SK-N-SH treated with all-trans-retinoic acid at 6 μM for 48 hours (cell line): ENCODE results near the gene EOMES.

Experiments
- GLIS3 ChIP-seq: fragments of 250-450 bp; sonication (Bioruptor Pico); IDR thresholded peaks from 2 replicates; pipeline ENCODE4 v1.5.0; 2020; ENCODE audit warnings: mild to moderate bottlenecking, moderate library complexity
- ISL1 ChIP-seq: fragments of 250-450 bp; sonication (Bioruptor Pico); IDR thresholded peaks from 2 replicates; pipeline ENCODE4 v2.1.2; 2022; ENCODE audit warnings: mild to moderate bottlenecking, moderate library complexity
- PPARA ChIP-seq: fragments of 250-450 bp; sonication (Bioruptor Pico); IDR thresholded peaks from 2 replicates; pipeline ENCODE4 v1.5.0; 2020; ENCODE audit warnings: mild to moderate bottlenecking, borderline replicate concordance
- RARB ChIP-seq: fragments of 250-450 bp; sonication (Bioruptor Pico); IDR thresholded peaks from 2 replicates; pipeline ENCODE4 v1.8.0; 2021; ENCODE audit warnings: mild to moderate bottlenecking, moderate library complexity
- TCF4 ChIP-seq: fragments of 250-450 bp; sonication (Bioruptor Pico); IDR thresholded peaks from 2 replicates; pipeline ENCODE4 v1.8.0; 2021; ENCODE audit warnings: mild to moderate bottlenecking, moderate library complexity, borderline replicate concordance
- TOX ChIP-seq: fragments of 250-450 bp; sonication (Bioruptor Pico); IDR thresholded peaks from 2 replicates; pipeline ENCODE4 v1.8.0; 2021; ENCODE audit warnings: mild to moderate bottlenecking, moderate library complexity, borderline replicate concordance
- ZC3H10 ChIP-seq: fragments of 250-450 bp; sonication (Bioruptor Pico); IDR thresholded peaks from 2 replicates; pipeline ENCODE4 v1.5.1; 2021; ENCODE audit warnings: mild to moderate bottlenecking, moderate library complexity
- ZFP3 ChIP-seq: fragments of 250-450 bp; sonication (Bioruptor Pico); IDR thresholded peaks from 2 replicates; pipeline ENCODE4 v1.5.0; 2020; ENCODE audit warnings: mild to moderate bottlenecking, moderate library complexity
- ZFP30 ChIP-seq: fragments of 450-650 bp; formaldehyde crosslinking; IDR thresholded peaks from 2 replicates; pipeline ENCODE4 v1.5.0; 2022; ENCODE audit warnings: mild to moderate bottlenecking, moderate library complexity
- ZNF70 ChIP-seq: fragments of 450-650 bp; formaldehyde crosslinking; IDR thresholded peaks from 2 replicates; pipeline ENCODE4 v1.5.0; 2020; ENCODE audit warnings: mild to moderate bottlenecking, moderate library complexity
- TF ChIP-seq, protein P1 (sequence below): fragments of 250-450 bp; sonication (Bioruptor Pico); IDR thresholded peaks from 2 replicates; pipeline ENCODE4 v1.8.0; 2020; ENCODE audit warnings: mild to moderate bottlenecking, moderate library complexity, borderline replicate concordance
- TF ChIP-seq, protein P2 (sequence below): fragments of 250-450 bp; sonication (Bioruptor Pico); IDR thresholded peaks from 2 replicates; pipeline ENCODE4 v1.8.0; 2021; ENCODE audit warnings: low read depth, mild to moderate bottlenecking, moderate library complexity, borderline replicate concordance
- TF ChIP-seq, protein P3 (sequence below): fragments of 250-450 bp; sonication (Bioruptor Pico); IDR thresholded peaks from 2 replicates; pipeline ENCODE4 v1.5.1; 2020; ENCODE audit warnings: low read depth, mild to moderate bottlenecking, moderate library complexity
- TF ChIP-seq, protein P4 (sequence below): fragments of 250-450 bp; sonication (Bioruptor Pico); IDR thresholded peaks from 2 replicates; pipeline ENCODE4 v1.5.0; 2020; ENCODE audit warnings: mild to moderate bottlenecking, moderate library complexity

DNA sequence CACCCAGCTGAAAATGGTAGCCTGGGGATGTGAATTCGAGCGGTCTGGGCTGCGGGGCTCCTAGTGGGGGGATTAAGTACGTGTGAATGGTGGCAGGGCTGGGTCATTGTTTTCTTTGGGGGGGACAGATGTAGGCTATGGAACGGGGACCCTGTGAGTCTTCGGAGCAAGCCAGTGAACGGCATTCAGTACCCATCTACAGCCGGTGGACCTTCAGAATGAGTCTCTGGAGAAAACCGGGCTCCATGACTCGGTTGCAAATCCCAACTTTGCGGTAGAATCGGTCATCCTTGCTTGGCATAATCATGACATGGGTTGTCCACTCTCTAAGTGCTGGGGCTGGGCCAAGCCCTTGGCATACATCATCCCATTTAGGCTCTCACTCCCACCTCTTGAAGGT is 7.2 kb upstream of the EOMES start:
- TF ChIP-seq RARB (CRISPR knock-in tag) (no peak), GLIS3 (no peak), ZFP30 (CRISPR knock-in tag) (no peak), TCF4 (CRISPR knock-in tag) (no peak), ZNF70 (CRISPR knock-in tag) (no peak), PPARA (CRISPR knock-in tag) (no peak), ISL1 (CRISPR knock-in tag) (no peak), ZC3H10 (CRISPR knock-in tag) (no peak), ZFP3 (CRISPR knock-in tag) (no peak), TOX (no peak)
- TF ChIP-seq, protein P1, sequence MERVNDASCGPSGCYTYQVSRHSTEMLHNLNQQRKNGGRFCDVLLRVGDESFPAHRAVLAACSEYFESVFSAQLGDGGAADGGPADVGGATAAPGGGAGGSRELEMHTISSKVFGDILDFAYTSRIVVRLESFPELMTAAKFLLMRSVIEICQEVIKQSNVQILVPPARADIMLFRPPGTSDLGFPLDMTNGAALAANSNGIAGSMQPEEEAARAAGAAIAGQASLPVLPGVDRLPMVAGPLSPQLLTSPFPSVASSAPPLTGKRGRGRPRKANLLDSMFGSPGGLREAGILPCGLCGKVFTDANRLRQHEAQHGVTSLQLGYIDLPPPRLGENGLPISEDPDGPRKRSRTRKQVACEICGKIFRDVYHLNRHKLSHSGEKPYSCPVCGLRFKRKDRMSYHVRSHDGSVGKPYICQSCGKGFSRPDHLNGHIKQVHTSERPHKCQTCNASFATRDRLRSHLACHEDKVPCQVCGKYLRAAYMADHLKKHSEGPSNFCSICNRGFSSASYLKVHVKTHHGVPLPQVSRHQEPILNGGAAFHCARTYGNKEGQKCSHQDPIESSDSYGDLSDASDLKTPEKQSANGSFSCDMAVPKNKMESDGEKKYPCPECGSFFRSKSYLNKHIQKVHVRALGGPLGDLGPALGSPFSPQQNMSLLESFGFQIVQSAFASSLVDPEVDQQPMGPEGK (CRISPR knock-in tag) = no peak
- TF ChIP-seq, protein P2, sequence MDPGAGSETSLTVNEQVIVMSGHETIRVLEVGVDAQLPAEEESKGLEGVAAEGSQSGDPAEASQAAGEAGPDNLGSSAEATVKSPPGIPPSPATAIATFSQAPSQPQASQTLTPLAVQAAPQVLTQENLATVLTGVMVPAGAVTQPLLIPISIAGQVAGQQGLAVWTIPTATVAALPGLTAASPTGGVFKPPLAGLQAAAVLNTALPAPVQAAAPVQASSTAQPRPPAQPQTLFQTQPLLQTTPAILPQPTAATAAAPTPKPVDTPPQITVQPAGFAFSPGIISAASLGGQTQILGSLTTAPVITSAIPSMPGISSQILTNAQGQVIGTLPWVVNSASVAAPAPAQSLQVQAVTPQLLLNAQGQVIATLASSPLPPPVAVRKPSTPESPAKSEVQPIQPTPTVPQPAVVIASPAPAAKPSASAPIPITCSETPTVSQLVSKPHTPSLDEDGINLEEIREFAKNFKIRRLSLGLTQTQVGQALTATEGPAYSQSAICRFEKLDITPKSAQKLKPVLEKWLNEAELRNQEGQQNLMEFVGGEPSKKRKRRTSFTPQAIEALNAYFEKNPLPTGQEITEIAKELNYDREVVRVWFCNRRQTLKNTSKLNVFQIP = no peak
- TF ChIP-seq, protein P3, sequence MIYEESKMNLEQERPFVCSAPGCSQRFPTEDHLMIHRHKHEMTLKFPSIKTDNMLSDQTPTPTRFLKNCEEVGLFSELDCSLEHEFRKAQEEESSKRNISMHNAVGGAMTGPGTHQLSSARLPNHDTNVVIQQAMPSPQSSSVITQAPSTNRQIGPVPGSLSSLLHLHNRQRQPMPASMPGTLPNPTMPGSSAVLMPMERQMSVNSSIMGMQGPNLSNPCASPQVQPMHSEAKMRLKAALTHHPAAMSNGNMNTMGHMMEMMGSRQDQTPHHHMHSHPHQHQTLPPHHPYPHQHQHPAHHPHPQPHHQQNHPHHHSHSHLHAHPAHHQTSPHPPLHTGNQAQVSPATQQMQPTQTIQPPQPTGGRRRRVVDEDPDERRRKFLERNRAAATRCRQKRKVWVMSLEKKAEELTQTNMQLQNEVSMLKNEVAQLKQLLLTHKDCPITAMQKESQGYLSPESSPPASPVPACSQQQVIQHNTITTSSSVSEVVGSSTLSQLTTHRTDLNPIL (CRISPR knock-in tag) = no peak
- TF ChIP-seq, protein P4, sequence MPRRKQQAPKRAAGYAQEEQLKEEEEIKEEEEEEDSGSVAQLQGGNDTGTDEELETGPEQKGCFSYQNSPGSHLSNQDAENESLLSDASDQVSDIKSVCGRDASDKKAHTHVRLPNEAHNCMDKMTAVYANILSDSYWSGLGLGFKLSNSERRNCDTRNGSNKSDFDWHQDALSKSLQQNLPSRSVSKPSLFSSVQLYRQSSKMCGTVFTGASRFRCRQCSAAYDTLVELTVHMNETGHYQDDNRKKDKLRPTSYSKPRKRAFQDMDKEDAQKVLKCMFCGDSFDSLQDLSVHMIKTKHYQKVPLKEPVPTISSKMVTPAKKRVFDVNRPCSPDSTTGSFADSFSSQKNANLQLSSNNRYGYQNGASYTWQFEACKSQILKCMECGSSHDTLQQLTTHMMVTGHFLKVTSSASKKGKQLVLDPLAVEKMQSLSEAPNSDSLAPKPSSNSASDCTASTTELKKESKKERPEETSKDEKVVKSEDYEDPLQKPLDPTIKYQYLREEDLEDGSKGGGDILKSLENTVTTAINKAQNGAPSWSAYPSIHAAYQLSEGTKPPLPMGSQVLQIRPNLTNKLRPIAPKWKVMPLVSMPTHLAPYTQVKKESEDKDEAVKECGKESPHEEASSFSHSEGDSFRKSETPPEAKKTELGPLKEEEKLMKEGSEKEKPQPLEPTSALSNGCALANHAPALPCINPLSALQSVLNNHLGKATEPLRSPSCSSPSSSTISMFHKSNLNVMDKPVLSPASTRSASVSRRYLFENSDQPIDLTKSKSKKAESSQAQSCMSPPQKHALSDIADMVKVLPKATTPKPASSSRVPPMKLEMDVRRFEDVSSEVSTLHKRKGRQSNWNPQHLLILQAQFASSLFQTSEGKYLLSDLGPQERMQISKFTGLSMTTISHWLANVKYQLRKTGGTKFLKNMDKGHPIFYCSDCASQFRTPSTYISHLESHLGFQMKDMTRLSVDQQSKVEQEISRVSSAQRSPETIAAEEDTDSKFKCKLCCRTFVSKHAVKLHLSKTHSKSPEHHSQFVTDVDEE (CRISPR knock-in tag) = no peak
